IPS-15b (cell line): ENCODE data around the gene RNU7-1.
A peak's percentile ranks its signal among the peaks of the same experiment; 100 is the strongest.

Experiments
- H3K27me3 ChIP-seq: one replicate; pipeline ENCODE4 v1.6.1; 2013; ENCODE audit warnings: low read length; ENCODE audit not compliant: control insufficient read depth, insufficient read depth
- H3K36me3 ChIP-seq: one replicate; pipeline ENCODE4 v1.6.1; 2013; ENCODE audit warnings: low read length; ENCODE audit not compliant: control insufficient read depth, insufficient read depth
- H3K4me1 ChIP-seq: one replicate; pipeline ENCODE4 v1.6.1; 2013; ENCODE audit warnings: mild to moderate bottlenecking, low read length; ENCODE audit not compliant: control insufficient read depth, insufficient read depth
- H3K4me3 ChIP-seq: one replicate; pipeline ENCODE4 v1.5.1; 2013; ENCODE audit warnings: low read depth, low read length
- H3K9ac ChIP-seq: one replicate; pipeline ENCODE4 v1.6.1; 2013; ENCODE audit warnings: low read depth, mild to moderate bottlenecking, low read length
- H3K9me3 ChIP-seq: one replicate; pipeline ENCODE4 v1.6.1; 2013; ENCODE audit warnings: mild to moderate bottlenecking, low read length; ENCODE audit not compliant: control insufficient read depth, insufficient read depth

Gene RNU7-1

DNA sequence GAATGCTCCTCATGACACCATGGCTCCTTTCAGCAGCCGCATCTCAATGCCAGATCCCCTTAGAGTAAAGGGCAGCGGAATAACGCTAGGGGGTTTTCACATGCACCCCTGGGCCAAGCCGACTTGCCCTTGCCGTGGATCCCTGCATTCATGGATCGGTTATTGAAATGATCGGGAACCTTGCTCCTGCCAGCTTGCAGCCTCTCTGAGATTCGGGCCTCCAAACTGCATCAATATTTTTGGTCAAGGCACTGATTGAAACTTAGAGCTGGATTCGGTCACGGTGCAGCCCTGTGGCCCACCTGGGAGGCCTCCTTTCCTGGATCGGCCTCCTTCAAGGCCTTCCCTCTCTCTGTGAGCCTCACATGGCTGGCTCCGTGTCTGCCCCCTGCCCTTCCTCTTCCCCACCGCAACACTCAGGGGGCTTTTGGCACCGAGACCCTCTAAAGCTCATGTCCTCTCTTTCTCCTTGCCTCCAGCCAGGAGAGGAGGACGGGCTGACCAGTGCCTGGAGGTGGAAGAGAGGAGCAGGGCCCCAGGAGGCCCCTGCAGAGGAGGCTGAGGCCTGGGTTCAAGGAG, 9.3 kb downstream of the RNU7-1 start:
- no peaks in the 10 kb centered on the region for H3K9me3 ChIP-seq
- H3K36me3 ChIP-seq = peaks cover 18% of the 10 kb centered on the region
- H3K27me3 ChIP-seq = no peaks in the 10 kb centered on the region
- peak overlapping the region; percentile 54 for H3K9ac ChIP-seq
- no peaks in the 10 kb centered on the region for H3K4me1 ChIP-seq
- no peak overlapping the region for H3K4me3 ChIP-seq

DNA sequence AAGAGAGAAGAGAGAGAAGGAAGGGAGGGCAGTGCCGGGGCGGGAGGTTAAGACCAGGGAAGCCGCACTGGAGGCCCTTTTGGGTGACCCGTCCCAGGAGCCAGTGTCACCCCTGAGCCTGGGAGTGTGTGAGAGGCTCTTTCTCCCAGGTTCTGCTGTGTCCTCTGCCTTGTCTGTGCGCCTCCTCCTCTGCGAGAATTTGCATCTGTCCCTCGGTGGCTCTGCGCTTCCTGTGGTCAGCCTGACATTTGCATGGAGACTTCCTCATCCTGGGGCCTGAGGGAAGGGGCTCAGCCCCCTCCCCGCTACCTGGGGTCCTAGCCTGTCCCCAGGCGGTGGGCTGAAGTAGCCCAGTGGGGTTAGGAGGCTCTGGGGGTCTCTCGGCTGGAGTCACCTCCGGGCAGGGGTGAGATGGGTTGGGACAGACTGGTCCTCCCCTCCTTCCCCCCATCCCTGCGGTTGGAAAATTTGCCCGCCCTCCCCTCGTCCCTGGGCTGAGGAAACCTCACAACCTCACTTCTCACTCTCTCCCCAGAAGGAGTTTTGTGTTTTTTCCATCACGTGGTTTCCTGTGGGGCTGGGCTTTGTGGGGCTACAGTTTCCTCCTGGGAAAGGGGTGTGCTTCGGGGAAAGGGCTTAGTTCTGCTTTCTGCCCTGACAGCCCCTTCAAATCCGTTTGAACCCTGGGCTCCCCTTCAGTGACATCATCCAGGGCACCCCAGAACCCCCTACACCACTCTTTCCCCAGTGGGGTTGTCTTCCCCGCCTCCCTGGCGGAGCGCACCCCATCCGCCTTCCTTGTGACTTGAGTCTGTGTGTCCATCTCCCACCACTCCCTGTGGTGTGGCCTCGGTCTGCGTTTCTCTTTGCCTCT, 10.1 kb downstream of the RNU7-1 start:
- no peaks in the 10 kb centered on the region for H3K27me3 ChIP-seq
- H3K4me3 ChIP-seq = no peak overlapping the region
- no peaks in the 10 kb centered on the region for H3K9me3 ChIP-seq
- peak overlapping the region; percentile 54 for H3K9ac ChIP-seq
- H3K4me1 ChIP-seq = no peaks in the 10 kb centered on the region
- peaks cover 18% of the 10 kb centered on the region for H3K36me3 ChIP-seq

DNA sequence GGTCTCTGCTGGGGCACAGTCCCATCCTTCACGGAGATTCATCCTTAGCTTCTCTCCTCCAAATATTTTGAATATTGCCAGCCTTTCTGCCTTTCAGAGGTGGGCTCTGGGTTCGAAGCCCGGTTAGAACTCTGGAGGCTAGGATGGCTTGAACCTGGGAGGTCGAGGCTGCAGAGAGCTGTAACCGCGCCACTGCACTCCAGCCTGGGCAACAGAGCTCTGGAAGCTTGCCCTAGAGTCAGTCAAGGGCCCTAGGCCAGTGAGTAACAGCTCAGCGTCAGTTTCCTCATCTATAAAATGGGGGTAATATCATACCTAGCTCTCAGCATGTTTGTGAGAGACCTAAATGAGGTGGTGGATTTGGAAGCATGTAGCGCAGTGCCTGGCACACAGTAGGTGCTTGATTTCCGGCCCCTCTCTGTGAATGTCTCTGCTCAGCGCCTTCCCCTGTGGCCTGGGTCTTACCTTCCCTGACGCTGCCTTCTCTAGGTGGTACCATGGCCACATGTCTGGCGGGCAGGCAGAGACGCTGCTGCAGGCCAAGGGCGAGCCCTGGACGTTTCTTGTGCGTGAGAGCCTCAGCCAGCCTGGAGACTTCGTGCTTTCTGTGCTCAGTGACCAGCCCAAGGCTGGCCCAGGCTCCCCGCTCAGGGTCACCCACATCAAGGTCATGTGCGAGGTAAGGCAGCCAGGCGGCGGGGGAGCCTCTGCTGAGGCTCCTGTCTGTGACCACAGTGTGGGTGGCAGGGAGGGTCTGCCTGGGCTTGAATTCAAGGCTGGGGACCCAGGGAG, 10.9 kb downstream of the RNU7-1 start:
- Histone ChIP-seq H3K9me3 (no peaks in the 10 kb centered on the region), H3K9ac (no peak overlapping the region), H3K4me3 (no peak overlapping the region), H3K36me3 (peaks cover 18% of the 10 kb centered on the region), H3K27me3 (no peaks in the 10 kb centered on the region), H3K4me1 (no peaks in the 10 kb centered on the region)

DNA sequence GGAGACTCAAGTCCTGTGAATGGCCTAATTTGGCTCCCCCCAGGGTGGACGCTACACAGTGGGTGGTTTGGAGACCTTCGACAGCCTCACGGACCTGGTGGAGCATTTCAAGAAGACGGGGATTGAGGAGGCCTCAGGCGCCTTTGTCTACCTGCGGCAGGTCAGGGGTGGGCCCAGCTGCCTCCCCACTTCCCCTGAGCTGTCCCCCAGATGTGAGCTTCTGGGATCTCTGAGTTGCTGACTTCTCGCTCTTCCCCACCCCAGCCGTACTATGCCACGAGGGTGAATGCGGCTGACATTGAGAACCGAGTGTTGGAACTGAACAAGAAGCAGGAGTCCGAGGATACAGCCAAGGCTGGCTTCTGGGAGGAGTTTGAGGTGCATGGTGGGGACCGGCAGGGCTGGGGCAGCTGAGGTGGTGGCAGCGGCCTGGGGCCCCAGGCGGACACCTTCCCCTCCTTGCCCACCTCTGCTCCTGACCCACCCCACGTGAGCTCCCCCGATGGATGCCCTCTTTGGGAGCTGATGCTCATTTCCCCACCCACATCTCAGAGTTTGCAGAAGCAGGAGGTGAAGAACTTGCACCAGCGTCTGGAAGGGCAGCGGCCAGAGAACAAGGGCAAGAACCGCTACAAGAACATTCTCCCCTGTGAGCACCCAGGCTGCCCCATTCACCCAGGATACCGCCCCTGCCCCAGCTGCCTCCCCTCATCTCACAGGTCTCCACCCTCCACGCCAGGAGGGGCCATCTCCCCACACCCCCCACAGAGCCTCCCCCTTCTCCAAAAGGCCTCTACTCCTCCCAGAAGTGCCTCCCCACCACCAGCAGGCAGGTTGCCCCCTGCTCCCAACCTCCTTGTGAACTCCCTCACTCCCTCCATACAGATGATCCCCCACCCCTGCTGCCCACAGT, 11.7 kb downstream of the RNU7-1 start:
- no peak overlapping the region for H3K4me3 ChIP-seq
- no peaks in the 10 kb centered on the region for H3K9me3 ChIP-seq
- H3K4me1 ChIP-seq = no peaks in the 10 kb centered on the region
- H3K27me3 ChIP-seq = no peaks in the 10 kb centered on the region
- no peak overlapping the region for H3K9ac ChIP-seq
- H3K36me3 ChIP-seq = peaks cover 18% of the 10 kb centered on the region

DNA sequence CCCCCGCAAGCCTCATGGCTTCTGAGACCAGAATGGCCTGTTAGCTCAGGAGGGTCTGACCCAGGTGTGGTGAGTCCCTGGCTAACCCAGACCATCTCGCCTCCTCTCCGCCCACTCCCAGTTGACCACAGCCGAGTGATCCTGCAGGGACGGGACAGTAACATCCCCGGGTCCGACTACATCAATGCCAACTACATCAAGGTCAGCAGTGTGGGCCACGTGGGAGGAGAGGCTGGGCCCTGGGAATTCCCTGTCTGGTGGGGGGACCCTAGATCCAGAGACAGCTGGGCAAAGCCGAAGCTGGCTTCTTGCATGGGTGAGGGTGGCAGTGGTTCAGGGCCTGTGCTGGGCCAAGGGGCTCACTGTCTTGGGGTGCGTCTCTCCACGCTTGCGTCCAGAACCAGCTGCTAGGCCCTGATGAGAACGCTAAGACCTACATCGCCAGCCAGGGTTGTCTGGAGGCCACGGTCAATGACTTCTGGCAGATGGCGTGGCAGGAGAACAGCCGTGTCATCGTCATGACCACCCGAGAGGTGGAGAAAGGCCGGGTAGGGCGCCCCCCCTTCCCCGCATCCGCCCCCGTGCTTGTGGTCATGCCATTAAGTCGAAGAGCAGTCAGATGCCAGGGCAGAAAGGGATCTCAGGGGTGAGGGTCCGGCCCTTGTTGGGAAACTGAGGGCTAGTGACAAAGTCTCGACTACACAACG, 12.6 kb downstream of the RNU7-1 start:
- H3K36me3 ChIP-seq = peaks cover 18% of the 10 kb centered on the region
- H3K9ac ChIP-seq = no peak overlapping the region
- no peaks in the 10 kb centered on the region for H3K27me3 ChIP-seq
- H3K4me1 ChIP-seq = peaks cover 7% of the 10 kb centered on the region
- no peak overlapping the region for H3K4me3 ChIP-seq
- no peaks in the 10 kb centered on the region for H3K9me3 ChIP-seq

DNA sequence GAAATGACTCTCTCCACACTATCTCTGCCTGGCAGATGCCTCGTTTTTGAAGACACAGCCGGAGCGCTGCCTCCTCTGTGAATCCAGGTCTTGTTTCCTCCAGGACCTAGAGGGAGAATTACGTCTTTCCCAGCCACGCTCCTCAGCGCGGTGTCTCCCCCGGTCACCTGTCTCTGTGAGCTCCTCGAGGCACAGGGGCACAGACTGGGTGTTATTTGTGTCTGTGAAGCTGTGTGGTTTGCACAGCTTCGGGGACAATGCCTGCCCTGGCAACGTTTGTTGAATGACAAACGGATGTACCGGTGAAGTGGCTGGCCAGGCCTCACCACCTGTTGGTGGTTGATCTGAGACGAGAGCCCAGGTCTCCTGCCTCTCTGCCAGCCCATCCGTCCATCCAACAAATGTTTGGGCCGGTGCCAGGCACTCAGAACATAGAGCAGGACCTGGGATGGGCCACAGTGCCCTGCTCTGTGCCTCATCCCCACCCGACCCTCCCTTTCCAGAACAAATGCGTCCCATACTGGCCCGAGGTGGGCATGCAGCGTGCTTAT, 13.6 kb downstream of the RNU7-1 start:
- no peak overlapping the region for H3K4me3 ChIP-seq
- H3K9ac ChIP-seq = no peak overlapping the region
- H3K36me3 ChIP-seq = peaks cover 15% of the 10 kb centered on the region
- no peaks in the 10 kb centered on the region for H3K27me3 ChIP-seq
- H3K4me1 ChIP-seq = peaks cover 11% of the 10 kb centered on the region
- H3K9me3 ChIP-seq = no peaks in the 10 kb centered on the region

DNA sequence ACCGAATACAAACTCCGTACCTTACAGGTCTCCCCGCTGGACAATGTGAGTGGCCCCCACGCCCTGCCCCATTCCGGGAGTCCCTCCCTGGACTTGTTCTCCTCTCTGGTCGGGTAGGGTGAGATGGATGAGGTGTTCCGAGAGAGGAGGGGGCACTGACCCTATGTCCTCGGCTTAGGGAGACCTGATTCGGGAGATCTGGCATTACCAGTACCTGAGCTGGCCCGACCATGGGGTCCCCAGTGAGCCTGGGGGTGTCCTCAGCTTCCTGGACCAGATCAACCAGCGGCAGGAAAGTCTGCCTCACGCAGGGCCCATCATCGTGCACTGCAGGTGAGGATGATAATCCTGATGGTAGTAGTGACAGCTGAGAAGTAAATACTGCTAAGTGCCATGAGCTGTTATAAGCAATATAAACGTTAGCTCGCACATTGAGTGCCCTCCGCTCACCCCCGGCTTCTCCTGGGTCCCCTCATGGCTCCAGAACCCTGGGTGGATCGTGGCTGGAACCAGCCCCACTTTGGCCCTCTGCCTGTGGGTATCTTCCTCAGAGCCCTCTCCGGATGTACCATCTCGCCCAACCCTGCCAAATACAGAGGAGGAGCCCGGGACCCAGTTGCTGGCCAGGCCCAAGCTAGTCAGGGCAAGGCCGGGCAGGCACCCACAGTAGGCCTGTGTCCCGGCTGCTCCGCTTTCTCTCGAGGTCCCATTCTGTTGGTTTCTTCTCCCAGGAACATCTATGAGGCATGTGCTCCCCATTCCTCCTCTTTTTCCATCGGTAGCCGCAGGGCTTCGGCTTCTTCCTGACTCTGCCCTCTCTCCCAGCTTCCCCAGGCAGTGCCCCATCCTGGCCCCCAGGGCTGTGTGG, 14.4 kb downstream of the RNU7-1 start:
- no peaks in the 10 kb centered on the region for H3K9me3 ChIP-seq
- no peak overlapping the region for H3K4me3 ChIP-seq
- no peak overlapping the region for H3K9ac ChIP-seq
- peaks cover 15% of the 10 kb centered on the region for H3K36me3 ChIP-seq
- H3K27me3 ChIP-seq = no peaks in the 10 kb centered on the region
- peaks cover 11% of the 10 kb centered on the region for H3K4me1 ChIP-seq

DNA sequence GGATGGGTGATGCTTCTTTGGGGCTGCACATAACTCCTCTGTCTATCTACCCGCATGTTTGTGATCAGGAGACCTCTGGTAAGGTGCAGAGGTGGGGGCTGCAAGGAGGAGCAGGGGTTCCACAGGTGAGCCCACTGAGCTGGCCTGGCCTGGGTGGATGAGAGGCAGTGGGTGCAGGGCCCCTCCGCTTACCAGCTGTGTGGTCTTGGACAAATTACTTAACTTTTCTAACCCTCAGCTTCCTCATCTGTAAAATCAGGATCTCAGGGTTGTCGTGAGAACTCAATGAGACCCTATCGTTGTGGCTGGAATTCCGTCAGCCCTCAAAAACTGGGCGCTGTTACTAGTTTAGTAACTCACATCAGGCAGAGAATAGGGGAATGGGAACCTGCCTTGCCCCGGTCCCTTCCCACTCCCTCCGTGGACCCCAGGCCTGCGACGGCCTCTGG, 15.0 kb downstream of the RNU7-1 start:
- Histone ChIP-seq H3K36me3 (peaks cover 15% of the 10 kb centered on the region), H3K27me3 (no peaks in the 10 kb centered on the region), H3K4me3 (no peak overlapping the region), H3K4me1 (peaks cover 11% of the 10 kb centered on the region), H3K9ac (no peak overlapping the region), H3K9me3 (no peaks in the 10 kb centered on the region)

DNA sequence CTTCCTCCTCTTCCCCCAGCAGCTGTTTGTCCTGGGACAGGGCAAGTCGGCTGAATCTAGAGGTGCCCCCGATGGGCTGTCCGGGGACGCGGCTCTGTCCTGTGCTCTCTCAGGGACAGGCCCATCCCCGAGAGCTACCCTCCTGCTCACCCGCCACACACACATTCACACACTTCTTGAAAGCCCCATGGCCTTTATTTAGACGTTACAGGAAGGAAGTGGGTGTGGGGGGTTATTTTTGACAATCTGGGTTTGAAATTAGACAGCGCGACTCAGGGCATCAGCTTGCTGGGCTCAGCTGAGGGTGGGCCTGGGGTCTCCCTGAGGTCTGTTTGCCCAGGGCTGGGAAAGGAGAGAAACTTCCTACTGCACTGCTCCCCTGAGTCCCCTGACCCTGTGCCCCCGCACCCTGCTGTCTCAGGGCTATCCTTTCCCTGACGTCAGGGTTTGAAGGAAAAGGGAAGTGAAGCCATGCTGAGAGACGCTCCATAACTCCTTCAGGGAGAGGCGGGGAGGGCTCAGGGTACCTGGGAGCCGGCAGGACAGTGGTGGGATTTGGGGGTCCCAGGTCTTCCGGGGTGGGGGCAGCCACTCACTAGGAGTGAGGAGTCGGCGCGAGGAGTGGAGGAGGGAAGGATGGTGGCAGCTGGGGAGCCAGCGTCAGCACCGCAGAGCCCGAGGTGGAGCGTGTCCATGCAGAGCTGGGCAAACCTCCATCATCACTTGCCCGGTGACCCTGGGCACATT, 15.6 kb downstream of the RNU7-1 start:
- H3K4me3 ChIP-seq = no peak overlapping the region
- peaks cover 15% of the 10 kb centered on the region for H3K36me3 ChIP-seq
- peaks cover 14% of the 10 kb centered on the region for H3K4me1 ChIP-seq
- no peaks in the 10 kb centered on the region for H3K9me3 ChIP-seq
- no peaks in the 10 kb centered on the region for H3K27me3 ChIP-seq
- H3K9ac ChIP-seq = no peak overlapping the region
